Superior temporal gyrus (tissue), 1 donor: ENCODE results near the gene MC1R.

ENCODE experiments used
- DNase-seq: peaks from one replicate; pipeline ENCODE4 v3.0.0-alpha.2; 2016; ENCODE audit errors: extremely low spot score

Gene MC1R

GRCh38 chr16:89895482-89896250 lies 23.0 kb upstream of the MC1R start:
- no peak for DNase-seq

DNA sequence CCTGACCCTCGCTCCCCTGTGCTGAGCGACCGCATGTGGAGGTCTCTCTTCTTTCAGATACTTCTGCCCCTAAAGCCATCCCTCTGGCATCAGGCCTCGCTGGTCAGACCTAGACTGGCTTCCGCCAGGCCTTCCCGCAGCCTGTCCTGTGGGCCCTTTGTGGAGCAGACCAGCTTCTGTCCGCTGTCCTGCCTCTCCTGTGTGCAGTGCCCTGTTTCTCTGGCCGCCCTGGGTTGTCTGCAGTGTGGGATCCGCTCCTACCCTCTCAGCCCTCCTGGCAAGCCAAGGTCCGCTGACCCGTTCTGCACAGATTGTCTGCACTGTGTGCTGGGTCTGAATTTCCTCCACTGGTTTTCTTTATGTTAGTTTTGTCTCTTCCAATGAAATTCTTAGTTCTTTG lies 21.5 kb upstream of the MC1R start:
- DNase-seq, result no peak

DNA sequence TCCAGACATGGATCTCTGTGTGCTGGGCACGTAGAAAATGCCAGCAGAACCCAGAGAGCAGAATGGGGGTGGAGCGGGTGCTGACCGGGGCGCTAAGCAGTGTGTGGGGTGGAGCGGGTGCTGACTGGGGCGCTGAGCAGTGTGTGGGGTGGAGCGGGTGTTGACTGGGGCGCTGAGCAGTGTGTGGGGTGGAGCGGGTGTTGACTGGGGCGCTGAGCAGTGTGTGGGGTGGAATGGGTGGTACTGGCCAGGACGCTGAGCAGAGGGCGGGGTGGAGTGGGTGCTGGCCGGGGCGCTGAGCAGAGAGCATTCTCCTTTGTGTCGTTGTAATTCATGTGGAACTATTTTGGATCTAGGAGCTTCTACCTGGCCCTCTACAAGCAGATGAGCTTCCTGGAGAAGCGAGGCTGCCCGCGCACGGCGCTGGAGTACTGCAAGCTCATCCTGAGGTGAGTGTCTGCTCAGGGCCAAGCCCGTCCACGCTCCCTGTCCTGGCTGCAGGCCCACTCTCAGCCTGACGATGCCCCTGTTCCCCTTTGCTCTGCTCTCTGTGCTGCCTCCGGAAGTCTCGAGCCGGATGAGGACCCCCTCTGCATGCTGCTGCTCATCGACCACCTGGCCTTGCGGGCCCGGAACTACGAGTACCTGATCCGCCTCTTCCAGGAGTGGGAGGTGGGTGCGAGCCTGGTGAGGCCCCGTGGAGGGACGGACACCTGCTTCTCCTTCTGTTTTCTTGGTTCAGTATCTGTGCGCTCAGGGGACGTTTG lies 20.3 kb upstream of the MC1R start:
- DNase-seq, result no peak

DNA sequence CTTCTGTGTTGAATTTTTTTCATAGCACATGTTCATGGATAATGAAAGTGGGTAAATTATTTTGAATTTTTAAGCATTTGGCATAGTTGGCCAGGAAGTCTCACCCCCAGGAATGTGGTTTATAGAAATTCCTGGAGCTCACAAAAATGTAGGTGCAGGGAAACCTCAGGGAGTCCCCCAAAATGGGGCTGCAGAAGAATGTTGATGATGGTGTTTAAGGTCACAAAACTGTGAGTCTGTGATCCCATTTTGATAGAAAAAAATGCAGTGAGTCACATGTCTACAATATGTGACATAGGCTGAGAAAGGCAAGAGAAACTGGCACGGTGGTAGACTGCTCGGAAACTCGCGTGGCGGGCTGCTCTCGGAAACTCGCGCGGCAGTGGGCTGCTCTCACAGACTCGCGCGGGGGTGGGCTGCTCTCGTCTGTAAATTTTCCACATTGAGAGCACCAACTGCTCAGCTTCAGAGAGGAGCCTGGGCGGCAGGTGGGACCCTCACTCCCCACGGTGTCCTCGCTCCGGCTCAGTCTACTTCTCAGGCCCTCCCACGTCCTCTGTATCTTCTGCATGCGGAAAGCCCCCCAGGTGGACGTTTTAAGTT lies 18.7 kb upstream of the MC1R start:
- DNase-seq, result no peak

DNA sequence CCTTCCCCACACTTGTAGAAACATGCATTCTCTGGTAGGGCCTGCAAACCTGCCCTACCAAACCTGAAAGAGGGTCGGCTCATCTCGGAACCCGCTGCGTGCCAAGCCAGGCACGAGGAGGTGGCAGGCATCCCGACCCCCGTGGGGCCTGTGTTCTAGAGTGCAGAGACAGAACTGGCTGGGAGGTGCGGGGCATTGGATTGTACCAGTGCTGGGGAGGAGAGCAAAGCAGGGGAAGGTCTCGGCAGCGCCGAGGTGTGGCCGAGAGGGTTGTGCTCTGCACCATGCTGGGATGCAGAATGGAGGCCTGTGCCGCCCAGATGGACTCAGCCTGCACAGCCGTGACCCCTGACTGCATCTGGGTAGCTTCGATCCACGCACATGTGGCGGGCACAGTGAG lies 17.8 kb upstream of the MC1R start:
- no peak for DNase-seq

DNA sequence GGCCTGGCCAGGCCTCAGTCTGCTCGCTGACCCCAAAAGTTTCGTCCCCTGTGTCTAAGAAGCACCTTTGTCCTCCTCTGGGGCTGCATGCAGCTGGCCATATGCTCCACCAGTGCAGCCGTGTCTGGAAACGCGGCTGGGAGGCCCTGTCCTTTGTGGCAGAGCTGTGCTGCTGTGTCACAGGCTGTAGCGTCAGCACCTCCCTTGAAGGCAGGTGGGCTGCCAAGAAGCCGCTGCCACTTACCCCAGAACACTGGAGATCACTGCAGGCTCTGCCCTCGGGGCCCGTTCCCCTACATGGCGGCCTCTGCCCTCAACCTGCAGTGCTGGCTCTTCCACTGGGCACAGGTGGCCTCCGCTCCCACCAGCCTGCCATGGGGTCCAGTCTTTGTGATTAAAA lies 15.7 kb upstream of the MC1R start:
- DNase-seq, result no peak

DNA sequence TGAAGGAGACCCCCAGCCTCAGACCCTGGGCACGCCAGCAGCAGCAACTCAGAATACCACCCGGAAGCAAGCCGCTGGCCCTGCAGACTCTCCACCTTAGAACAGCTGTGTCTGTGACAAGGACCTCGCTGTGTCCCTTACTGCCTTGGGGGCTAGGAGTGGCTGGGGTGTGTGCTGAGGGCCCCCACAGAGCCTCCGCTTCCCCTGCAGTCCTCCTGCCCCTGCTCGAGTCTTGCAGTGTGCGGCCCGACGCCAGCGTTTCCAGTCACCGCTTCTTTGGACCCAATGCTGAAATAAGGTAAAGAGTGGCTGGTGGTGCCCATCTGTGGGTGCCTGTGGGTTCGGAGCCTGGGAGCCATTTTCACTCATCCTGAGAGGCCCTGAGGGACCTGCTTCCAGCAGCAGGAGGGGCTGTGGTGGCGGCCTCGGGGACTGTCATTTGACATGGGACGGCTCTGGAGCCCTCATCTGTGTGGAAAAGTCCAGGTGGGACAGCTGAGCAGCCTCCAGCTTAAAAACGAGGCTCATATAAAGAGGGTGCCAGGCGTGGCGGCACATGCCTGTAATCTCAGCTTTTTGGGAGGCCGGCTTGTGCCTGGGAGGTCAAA lies 14.7 kb upstream of the MC1R start:
- DNase-seq, result no peak

GRCh38 chr16:89904606-89905510 lies 13.8 kb upstream of the MC1R start:
- DNase-seq, result no peak

DNA sequence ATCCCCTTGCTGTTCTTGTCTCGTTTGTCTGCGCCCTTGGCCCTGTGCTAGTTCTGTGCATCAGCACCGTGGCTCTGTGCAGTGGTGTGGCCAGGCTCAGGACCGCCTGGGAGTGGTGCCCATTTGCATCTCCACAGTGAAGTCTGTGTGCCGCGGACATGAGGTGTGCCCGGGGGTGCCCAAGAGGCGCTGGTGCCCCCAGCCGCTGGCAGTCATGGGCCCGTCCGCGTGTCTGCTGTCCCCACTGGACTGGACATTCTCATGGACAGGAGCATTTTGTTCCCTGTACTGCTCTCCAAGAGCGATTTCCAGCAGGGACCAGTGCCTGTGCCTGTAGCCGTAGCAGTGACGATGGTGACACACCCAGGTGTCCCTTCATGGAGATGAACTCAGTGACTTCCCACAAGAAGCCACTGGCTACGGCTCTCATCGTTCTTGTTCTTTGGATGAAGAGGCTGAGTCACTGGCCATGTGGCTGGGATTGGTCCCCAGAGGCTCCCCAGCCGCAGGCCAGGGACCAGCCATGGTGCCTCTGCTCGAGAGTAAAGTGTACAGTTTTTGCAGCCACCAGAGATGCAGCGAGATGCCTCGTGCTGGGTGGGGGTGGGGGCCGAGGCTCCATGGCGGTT lies 13.0 kb upstream of the MC1R start:
- no peak for DNase-seq

GRCh38 chr16:89906140-89907025 lies 12.3 kb upstream of the MC1R start:
- no peak for DNase-seq

DNA sequence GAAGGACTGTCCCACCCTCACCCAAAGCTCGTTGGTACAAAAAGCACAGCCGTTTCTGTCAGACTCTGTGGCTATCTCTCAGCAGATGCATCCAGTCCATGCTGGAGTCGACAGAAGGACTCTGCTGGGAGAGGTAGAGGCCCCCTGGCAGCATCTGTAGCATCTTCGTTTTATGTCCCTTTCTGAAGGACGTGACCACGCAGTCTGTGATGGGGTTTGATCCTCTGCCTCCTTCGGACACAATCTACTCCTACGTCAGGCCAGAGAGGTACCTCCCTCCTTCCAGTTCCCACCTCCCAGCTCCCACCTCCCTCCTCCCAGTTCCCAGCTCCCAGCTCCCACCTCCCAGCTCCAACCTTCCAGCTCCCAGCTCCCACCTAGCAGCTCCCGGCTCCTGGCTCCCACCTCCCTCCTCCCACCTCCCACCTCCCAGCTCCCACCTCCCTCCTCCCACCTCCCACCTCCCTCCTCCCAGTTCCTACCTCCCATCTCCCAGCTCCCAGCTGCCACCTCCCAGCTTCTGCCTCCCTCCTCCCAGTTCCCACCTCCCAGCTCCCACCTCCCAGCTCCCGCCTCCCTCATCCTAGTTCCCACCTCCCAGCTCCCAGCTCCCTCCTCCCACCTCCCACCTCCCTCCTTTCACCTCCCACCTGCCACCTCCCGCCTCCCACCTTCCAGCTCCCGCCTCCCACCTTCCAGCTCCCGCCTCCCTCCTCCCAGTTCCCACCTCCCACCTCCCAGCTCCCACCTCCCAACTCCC lies 11.4 kb upstream of the MC1R start:
- no peak for DNase-seq

- DNase-seq, result no peak
These were observed 10.4 kb upstream of the MC1R start for GRCh38 chr16:89908236-89908635.

DNA sequence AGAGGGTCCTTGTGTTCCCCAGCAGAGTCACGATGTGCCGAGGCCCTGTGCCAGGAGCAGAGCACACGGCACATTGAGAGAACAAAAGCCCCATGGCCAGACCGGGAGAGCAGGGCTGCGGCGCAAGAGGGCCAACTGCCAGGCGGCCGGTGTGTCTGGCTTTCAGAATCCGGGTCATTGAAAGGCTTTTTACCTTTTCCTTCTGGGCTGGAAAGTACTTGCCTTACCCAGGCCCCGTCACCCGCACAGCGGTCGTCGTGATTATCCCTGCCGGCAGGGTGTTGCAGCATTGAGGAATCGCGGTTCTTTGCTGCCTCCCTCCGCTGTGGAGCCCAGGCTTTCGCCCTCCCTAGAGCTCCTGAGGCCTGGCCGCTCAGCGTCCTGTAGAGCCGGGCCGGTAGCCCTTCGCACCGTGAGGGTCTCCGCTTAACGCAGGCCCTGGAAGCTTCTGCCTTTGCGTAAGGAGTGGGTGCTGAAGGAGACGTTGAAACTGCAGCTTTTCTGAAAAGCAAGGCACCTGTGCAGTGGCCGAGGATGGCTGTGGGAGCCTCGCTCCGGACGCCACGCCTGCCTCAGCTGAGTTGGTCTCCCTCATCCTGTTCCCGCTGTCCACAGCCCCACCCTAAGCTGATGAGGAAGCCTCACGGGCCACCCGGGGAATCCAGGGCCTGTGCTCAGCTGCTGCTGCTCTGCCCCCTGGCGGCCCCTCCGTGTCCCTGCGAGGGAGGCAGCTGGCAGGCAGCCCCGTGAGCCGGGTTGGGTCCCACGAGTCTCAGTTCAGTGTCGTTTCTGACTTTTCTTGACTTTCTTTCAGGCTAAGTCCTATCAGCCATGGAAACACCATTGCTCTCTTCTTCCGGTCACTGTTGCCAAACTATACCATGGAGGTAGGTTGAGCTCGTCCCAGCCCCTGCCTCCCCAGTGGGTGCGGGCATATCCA lies 8.6 kb upstream of the MC1R start:
- DNase-seq, result peak; percentile 82

- DNase-seq, result no peak
These were observed 7.8 kb upstream of the MC1R start for GRCh38 chr16:89910717-89911354.

- no peak for DNase-seq
These were observed 7.3 kb upstream of the MC1R start for GRCh38 chr16:89911375-89911774.

- no peak for DNase-seq
These were observed 6.5 kb upstream of the MC1R start for GRCh38 chr16:89912143-89912542.

- DNase-seq, result no peak
These were observed 6.0 kb upstream of the MC1R start for GRCh38 chr16:89912627-89913026.
